Measurements from ENCODE around the gene ZNF407. TPM values are rescaled to one million over a fixed set of nuclear protein-coding genes. Genes with fewer than 3 reads are reported as not detected.

The ZNF407 gene
- total RNA-seq, 1 donor from 2014 or later, result 26.7 TPM

- Mint-ChIP-seq H3K27me3 (no peaks in the 10 kb centered on the region), H3K36me3 (ENCODE audit: low read depth) (peaks cover 17% of the 10 kb centered on the region), H3K4me1 (no peaks in the 10 kb centered on the region), H3K4me3 (no peak overlapping the region), H3K9me3 (no peaks in the 10 kb centered on the region), H3K27ac (no peak overlapping the region)
- intact Hi-C loops (cut with micrococcal nuclease), result no loop called here
- CTCF ChIA-PET, result no interaction called here
- ATAC-seq (ENCODE audit: low read depth) (no peak), DNase-seq (no peak)
- TF ChIP-seq CTCF (IDR thresholded peaks at IDR 0.05), result no peak
- POLR2A ChIA-PET, result no interaction called here
Observed at GRCh38 chr18:74981476-74981875, 383.8 kb downstream of the ZNF407 start.

GRCh38 chr18:74982946-74983635 is 385.4 kb downstream of the ZNF407 start:
- no peaks in the 10 kb centered on the region for H3K9me3 Mint-ChIP-seq
- POLR2A ChIA-PET, result no interaction called here
- no peaks in the 10 kb centered on the region for H3K27me3 Mint-ChIP-seq
- DNase-seq, result no peak
- H3K27ac Mint-ChIP-seq, result no peak overlapping the region
- H3K4me3 Mint-ChIP-seq, result no peak overlapping the region
- TF ChIP-seq CTCF (IDR thresholded peaks at IDR 0.05), result no peak
- intact Hi-C loops (cut with micrococcal nuclease), result no loop called here
- no peak for ATAC-seq (ENCODE audit: low read depth)
- no peaks in the 10 kb centered on the region for H3K4me1 Mint-ChIP-seq
- CTCF ChIA-PET, result no interaction called here
- H3K36me3 Mint-ChIP-seq (ENCODE audit: low read depth), result peaks cover 17% of the 10 kb centered on the region

- ChIA-PET CTCF (no interaction called here), POLR2A (no interaction called here)
- no peaks in the 10 kb centered on the region for H3K27me3 Mint-ChIP-seq
- ATAC-seq (ENCODE audit: low read depth) (no peak), DNase-seq (no peak)
- peaks cover under 1% of the 10 kb centered on the region for H3K36me3 Mint-ChIP-seq (ENCODE audit: low read depth)
- H3K4me3 Mint-ChIP-seq, result no peak overlapping the region
- peaks cover 11% of the 10 kb centered on the region for H3K4me1 Mint-ChIP-seq
- no peak overlapping the region for H3K27ac Mint-ChIP-seq
- no peaks in the 10 kb centered on the region for H3K9me3 Mint-ChIP-seq
- intact Hi-C loops (cut with micrococcal nuclease), result no loop called here
- no peak for TF ChIP-seq CTCF (IDR thresholded peaks at IDR 0.05)
Observed at GRCh38 chr18:74989134-74989533, 391.5 kb downstream of the ZNF407 start.

- H3K4me3 Mint-ChIP-seq, result no peak overlapping the region
- no peaks in the 10 kb centered on the region for H3K9me3 Mint-ChIP-seq
- ChIA-PET POLR2A (no interaction called here), CTCF (no interaction called here)
- H3K36me3 Mint-ChIP-seq (ENCODE audit: low read depth), result no peaks in the 10 kb centered on the region
- intact Hi-C loops (cut with micrococcal nuclease), result no loop called here
- DNase-seq (no peak), ATAC-seq (ENCODE audit: low read depth) (no peak)
- H3K4me1 Mint-ChIP-seq, result peaks cover 23% of the 10 kb centered on the region
- H3K27ac Mint-ChIP-seq, result peak overlapping the region; percentile 12
- TF ChIP-seq CTCF (IDR thresholded peaks at IDR 0.05), result no peak
- H3K27me3 Mint-ChIP-seq, result no peaks in the 10 kb centered on the region
Observed at GRCh38 chr18:74990563-74991081, 393.0 kb downstream of the ZNF407 start.

GRCh38 chr18:74994502-74995418 is 397.1 kb downstream of the ZNF407 start:
- H3K36me3 Mint-ChIP-seq (ENCODE audit: low read depth), result peaks cover 10% of the 10 kb centered on the region
- TF ChIP-seq CTCF (IDR thresholded peaks at IDR 0.05), result no peak
- intact Hi-C loops (cut with micrococcal nuclease), result no loop called here
- ATAC-seq (ENCODE audit: low read depth), result peak; percentile 37
- H3K27ac Mint-ChIP-seq, result peak overlapping the region; percentile 37
- POLR2A ChIA-PET, result no interaction called here
- peaks cover 23% of the 10 kb centered on the region for H3K4me1 Mint-ChIP-seq
- H3K27me3 Mint-ChIP-seq, result no peaks in the 10 kb centered on the region
- CTCF ChIA-PET, result no interaction called here
- H3K4me3 Mint-ChIP-seq, result peak overlapping the region; percentile 73
- no peak for DNase-seq
- no peaks in the 10 kb centered on the region for H3K9me3 Mint-ChIP-seq
